Neutrophil (primary cell): Measurements from ENCODE around the gene SOCS3.

Experiments
- H3K27ac ChIP-seq: fragments of 200-600 bp; sonication (generic); 2 replicates; pipeline ENCODE4 v1.5.1; 2016; ENCODE audit warnings: mild to moderate bottlenecking, moderate library complexity
- H3K27me3 ChIP-seq: fragments of 200-600 bp; sonication (generic); 2 replicates; pipeline ENCODE4 v1.6.0; 2016; ENCODE audit warnings: mild to moderate bottlenecking
- H3K36me3 ChIP-seq: fragments of 200-600 bp; sonication (generic); 2 replicates; pipeline ENCODE4 v1.5.1; 2017
- H3K4me1 ChIP-seq, 2 experiments: fragments of 200-600 bp in 1 of 2; sonication (generic) in 1 of 2; 1 replicate in 1 of 2; 2 replicates in 1 of 2; pipeline versions ENCODE4 v1.5.1 to v1.6.1; 2013 to 2016; ENCODE audit warnings: low read depth in 1 of 2, low read length in 1 of 2, mild to moderate bottlenecking in 1 of 2, moderate library complexity in 1 of 2; ENCODE audit not compliant: control insufficient read depth in 1 of 2, insufficient read depth in 1 of 2
- H3K4me3 ChIP-seq, 2 experiments: fragments of 200-600 bp in 1 of 2; sonication (generic) in 1 of 2; 1 replicate in 1 of 2; 2 replicates in 1 of 2; pipeline ENCODE4 v1.5.1; 2013 to 2016; ENCODE audit warnings: low read depth in 1 of 2, low read length in 1 of 2, mild to moderate bottlenecking in 1 of 2, moderate library complexity in 1 of 2
- H3K9me3 ChIP-seq: fragments of 200-600 bp; sonication (generic); 2 replicates; pipeline ENCODE4 v1.5.1; 2016
- CTCF ChIP-seq: fragments of 200-600 bp; sonication (generic); IDR thresholded peaks from 2 replicates; pipeline ENCODE4 v1.5.1; 2016; ENCODE audit warnings: antibody characterized with exemption

Gene SOCS3

GRCh38 chr17:78376161-78376560 is 16.3 kb upstream of the SOCS3 start:
- Histone ChIP-seq H3K27ac (peak overlapping the region; percentile 84), H3K4me3 (peak overlapping the region in 1 of 2 experiments; percentile 25)
- no peak for TF ChIP-seq CTCF

GRCh38 chr17:78375401-78376151 is 15.7 kb upstream of the SOCS3 start:
- no peak for TF ChIP-seq CTCF
- peak overlapping the region; percentile 25 to 36 for H3K4me3 ChIP-seq
- peaks cover 54 to 57% of the 10 kb centered on the region in 2 experiments for H3K4me1 ChIP-seq

More at GRCh38 chr17:78376161-78376560, 16.3 kb upstream of the SOCS3 start:
- no peaks in the 10 kb centered on the region for H3K36me3 ChIP-seq
- no peaks in the 10 kb centered on the region for H3K9me3 ChIP-seq
- H3K4me1 ChIP-seq, result peaks cover 60 to 63% of the 10 kb centered on the region in 2 experiments
- no peaks in the 10 kb centered on the region for H3K27me3 ChIP-seq

GRCh38 chr17:78374631-78375274 is 14.9 kb upstream of the SOCS3 start:
- Histone ChIP-seq H3K36me3 (no peaks in the 10 kb centered on the region), H3K4me1 (peaks cover 46 to 49% of the 10 kb centered on the region in 2 experiments), H3K4me3 (peak overlapping the region in 1 of 2 experiments; percentile 36), H3K27me3 (no peaks in the 10 kb centered on the region), H3K27ac (peak overlapping the region; percentile 84), H3K9me3 (no peaks in the 10 kb centered on the region)
- TF ChIP-seq CTCF, result no peak

More at GRCh38 chr17:78375401-78376151, 15.7 kb upstream of the SOCS3 start:
- Histone ChIP-seq H3K27me3 (no peaks in the 10 kb centered on the region), H3K36me3 (no peaks in the 10 kb centered on the region), H3K9me3 (no peaks in the 10 kb centered on the region), H3K27ac (peak overlapping the region; percentile 84)

GRCh38 chr17:78374189-78374588 is 14.3 kb upstream of the SOCS3 start:
- Histone ChIP-seq H3K27me3 (no peaks in the 10 kb centered on the region), H3K9me3 (no peaks in the 10 kb centered on the region), H3K27ac (no peak overlapping the region), H3K36me3 (no peaks in the 10 kb centered on the region), H3K4me3 (no peak overlapping the region), H3K4me1 (peaks cover 41 to 43% of the 10 kb centered on the region in 2 experiments)
- TF ChIP-seq CTCF, result no peak

GRCh38 chr17:78372841-78373240 is 13.0 kb upstream of the SOCS3 start:
- no peaks in the 10 kb centered on the region for H3K9me3 ChIP-seq
- no peak overlapping the region for H3K4me3 ChIP-seq
- no peaks in the 10 kb centered on the region for H3K27me3 ChIP-seq
- H3K27ac ChIP-seq, result no peak overlapping the region
- no peak for TF ChIP-seq CTCF
- H3K36me3 ChIP-seq, result no peaks in the 10 kb centered on the region
- H3K4me1 ChIP-seq, result peaks cover 33 to 35% of the 10 kb centered on the region in 2 experiments
